ENCODE measurements around the gene RGS1.

The RGS1 gene

DNA sequence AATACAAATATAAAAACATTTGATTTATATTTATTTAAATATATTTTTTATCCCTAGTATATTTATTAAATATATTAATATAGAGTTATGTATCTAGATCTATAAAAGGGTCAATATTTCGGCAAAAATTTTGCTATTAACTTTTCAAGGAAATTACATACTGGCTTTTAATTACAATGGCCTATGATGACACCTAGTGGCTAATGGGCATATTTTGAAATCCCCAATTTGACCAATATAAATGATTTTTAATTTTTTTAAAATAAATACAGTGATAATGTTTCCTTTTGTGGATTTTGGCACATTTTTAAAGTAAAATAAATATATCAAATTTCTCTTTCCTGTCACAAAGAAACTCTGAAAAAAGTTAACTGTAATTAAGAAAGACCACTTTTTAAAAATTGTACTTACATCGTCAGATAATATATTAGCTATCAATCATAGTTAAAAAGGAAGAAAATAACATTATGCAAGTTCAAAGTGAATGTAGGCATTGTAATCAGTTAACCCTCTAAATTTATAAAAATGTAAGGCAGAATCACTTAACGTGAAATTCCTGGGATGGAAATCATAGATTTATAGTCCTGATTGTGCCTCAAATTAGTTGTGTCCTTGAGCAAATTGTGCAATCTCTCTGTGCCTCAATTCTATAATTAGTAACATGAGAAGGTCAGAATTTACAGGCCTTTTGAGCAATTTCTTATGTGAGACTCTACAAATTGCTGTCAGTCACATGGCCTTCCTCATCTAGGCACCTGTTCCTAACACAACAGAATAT is 34.7 kb downstream of the RGS1 start:
- Histone ChIP-seq H3K27ac (ENCODE audit: extremely low read depth, low read depth, low read length) (no peak overlapping the region), H3K36me3 (ENCODE audit: control insufficient read depth in 2 of 2, insufficient read depth in 1 of 2, low read length in 2 of 2) (no peaks in the 10 kb centered on the region), H3K9me3 (ENCODE audit: control insufficient read depth, insufficient read depth, low read depth, low read length) (no peaks in the 10 kb centered on the region), H3K4me3 (ENCODE audit: low read depth, low read length) (no peak overlapping the region), H3K4me1 (ENCODE audit: control insufficient read depth, insufficient read depth, low read length) (no peaks in the 10 kb centered on the region)
- POLR2A ChIA-PET = no interaction called here
- CTCF ChIA-PET = interaction anchor here (0.6 to 1.5 kb wide), 7 partner anchors 14 to 1278 kb away, joined by 3 to 18 read pairs (median 3); no protein-coding TSS in a partner anchor
- TF ChIP-seq, protein P1, sequence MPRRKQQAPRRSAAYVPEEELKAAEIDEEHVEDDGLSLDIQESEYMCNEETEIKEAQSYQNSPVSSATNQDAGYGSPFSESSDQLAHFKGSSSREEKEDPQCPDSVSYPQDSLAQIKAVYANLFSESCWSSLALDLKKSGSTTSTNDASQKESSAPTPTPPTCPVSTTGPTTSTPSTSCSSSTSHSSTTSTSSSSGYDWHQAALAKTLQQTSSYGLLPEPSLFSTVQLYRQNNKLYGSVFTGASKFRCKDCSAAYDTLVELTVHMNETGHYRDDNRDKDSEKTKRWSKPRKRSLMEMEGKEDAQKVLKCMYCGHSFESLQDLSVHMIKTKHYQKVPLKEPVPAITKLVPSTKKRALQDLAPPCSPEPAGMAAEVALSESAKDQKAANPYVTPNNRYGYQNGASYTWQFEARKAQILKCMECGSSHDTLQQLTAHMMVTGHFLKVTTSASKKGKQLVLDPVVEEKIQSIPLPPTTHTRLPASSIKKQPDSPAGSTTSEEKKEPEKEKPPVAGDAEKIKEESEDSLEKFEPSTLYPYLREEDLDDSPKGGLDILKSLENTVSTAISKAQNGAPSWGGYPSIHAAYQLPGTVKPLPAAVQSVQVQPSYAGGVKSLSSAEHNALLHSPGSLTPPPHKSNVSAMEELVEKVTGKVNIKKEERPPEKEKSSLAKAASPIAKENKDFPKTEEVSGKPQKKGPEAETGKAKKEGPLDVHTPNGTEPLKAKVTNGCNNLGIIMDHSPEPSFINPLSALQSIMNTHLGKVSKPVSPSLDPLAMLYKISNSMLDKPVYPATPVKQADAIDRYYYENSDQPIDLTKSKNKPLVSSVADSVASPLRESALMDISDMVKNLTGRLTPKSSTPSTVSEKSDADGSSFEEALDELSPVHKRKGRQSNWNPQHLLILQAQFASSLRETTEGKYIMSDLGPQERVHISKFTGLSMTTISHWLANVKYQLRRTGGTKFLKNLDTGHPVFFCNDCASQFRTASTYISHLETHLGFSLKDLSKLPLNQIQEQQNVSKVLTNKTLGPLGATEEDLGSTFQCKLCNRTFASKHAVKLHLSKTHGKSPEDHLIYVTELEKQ (tag by site-specific recombination; IDR thresholded peaks at IDR 0.05; ENCODE audit: borderline replicate concordance) = no peak
- TF ChIP-seq ZBTB20 (tag by site-specific recombination; IDR thresholded peaks at IDR 0.05) (no peak), ZNF707 (tag by site-specific recombination; IDR thresholded peaks at IDR 0.05) (no peak), ZNF677 (tag by site-specific recombination; IDR thresholded peaks at IDR 0.05) (no peak), ZNF654 (tag by site-specific recombination; IDR thresholded peaks at IDR 0.05; ENCODE audit: low read depth) (peak; percentile 50), HOXA7 (CRISPR knock-in tag; IDR thresholded peaks at IDR 0.05; ENCODE audit: borderline replicate concordance) (no peak), ZNF561 (tag by site-specific recombination; IDR thresholded peaks at IDR 0.05; ENCODE audit: borderline replicate concordance) (no peak), ZNF391 (tag by site-specific recombination; IDR thresholded peaks at IDR 0.05; ENCODE audit: borderline replicate concordance, low read depth) (no peak), SP7 (tag by site-specific recombination; IDR thresholded peaks at IDR 0.05) (peak; percentile 51; the same call in 1 of the 2 replicates), ZNF221 (tag by site-specific recombination; IDR thresholded peaks at IDR 0.05; ENCODE audit: borderline replicate concordance) (no peak)
- TF ChIP-seq, protein P2, sequence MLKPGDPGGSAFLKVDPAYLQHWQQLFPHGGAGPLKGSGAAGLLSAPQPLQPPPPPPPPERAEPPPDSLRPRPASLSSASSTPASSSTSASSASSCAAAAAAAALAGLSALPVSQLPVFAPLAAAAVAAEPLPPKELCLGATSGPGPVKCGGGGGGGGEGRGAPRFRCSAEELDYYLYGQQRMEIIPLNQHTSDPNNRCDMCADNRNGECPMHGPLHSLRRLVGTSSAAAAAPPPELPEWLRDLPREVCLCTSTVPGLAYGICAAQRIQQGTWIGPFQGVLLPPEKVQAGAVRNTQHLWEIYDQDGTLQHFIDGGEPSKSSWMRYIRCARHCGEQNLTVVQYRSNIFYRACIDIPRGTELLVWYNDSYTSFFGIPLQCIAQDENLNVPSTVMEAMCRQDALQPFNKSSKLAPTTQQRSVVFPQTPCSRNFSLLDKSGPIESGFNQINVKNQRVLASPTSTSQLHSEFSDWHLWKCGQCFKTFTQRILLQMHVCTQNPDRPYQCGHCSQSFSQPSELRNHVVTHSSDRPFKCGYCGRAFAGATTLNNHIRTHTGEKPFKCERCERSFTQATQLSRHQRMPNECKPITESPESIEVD (tag by site-specific recombination; IDR thresholded peaks at IDR 0.05) = peak; percentile 35; the same call in 1 of the 2 replicates

DNA sequence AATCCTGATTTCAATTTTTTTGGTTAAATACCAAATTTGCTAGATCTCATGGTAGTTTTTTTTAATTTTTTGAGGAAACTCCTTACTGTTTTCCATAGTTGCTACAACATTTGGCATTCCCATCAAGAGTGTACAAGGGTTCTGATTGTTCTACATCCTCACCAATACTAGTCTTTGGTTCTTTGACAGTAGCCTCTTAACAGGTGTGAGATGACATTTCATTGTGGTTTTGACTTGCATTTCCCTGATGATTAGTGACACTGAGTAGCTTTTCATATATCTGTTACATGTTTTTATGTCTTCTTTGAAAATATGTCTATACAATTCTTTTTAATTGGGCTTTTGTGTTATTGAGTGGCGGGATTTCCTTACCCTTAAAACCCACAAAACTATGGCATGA is 39.5 kb downstream of the RGS1 start:
- ChIA-PET CTCF (no interaction called here), POLR2A (no interaction called here)
- no peak overlapping the region for H3K27ac ChIP-seq (ENCODE audit: extremely low read depth, low read depth, low read length)
- H3K4me1 ChIP-seq (ENCODE audit: control insufficient read depth, insufficient read depth, low read length) = no peaks in the 10 kb centered on the region
- no peaks in the 10 kb centered on the region for H3K9me3 ChIP-seq (ENCODE audit: control insufficient read depth, insufficient read depth, low read depth, low read length)
- H3K4me3 ChIP-seq (ENCODE audit: low read depth, low read length) = no peak overlapping the region
- H3K36me3 ChIP-seq (ENCODE audit: control insufficient read depth in 2 of 2, insufficient read depth in 1 of 2, low read length in 2 of 2) = no peaks in the 10 kb centered on the region
- TF ChIP-seq KLF7 (tag by site-specific recombination; IDR thresholded peaks at IDR 0.05; ENCODE audit: borderline replicate concordance) = no peak
- TF ChIP-seq, protein P3, sequence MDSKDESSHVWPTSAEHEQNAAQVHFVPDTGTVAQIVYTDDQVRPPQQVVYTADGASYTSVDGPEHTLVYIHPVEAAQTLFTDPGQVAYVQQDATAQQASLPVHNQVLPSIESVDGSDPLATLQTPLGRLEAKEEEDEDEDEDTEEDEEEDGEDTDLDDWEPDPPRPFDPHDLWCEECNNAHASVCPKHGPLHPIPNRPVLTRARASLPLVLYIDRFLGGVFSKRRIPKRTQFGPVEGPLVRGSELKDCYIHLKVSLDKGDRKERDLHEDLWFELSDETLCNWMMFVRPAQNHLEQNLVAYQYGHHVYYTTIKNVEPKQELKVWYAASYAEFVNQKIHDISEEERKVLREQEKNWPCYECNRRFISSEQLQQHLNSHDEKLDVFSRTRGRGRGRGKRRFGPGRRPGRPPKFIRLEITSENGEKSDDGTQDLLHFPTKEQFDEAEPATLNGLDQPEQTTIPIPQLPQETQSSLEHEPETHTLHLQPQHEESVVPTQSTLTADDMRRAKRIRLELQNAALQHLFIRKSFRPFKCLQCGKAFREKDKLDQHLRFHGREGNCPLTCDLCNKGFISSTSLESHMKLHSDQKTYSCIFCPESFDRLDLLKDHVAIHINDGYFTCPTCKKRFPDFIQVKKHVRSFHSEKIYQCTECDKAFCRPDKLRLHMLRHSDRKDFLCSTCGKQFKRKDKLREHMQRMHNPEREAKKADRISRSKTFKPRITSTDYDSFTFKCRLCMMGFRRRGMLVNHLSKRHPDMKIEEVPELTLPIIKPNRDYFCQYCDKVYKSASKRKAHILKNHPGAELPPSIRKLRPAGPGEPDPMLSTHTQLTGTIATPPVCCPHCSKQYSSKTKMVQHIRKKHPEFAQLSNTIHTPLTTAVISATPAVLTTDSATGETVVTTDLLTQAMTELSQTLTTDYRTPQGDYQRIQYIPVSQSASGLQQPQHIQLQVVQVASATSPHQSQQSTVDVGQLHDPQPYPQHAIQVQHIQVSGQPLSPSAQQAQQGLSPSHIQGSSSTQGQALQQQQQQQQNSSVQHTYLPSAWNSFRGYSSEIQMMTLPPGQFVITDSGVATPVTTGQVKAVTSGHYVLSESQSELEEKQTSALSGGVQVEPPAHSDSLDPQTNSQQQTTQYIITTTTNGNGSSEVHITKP (tag by site-specific recombination; IDR thresholded peaks at IDR 0.05) = no peak
- TF ChIP-seq KLF8 (tag by site-specific recombination; IDR thresholded peaks at IDR 0.05) = no peak
- no peak for TF ChIP-seq SCRT1 (tag by site-specific recombination; IDR thresholded peaks at IDR 0.05; ENCODE audit: borderline replicate concordance)
- no peak for TF ChIP-seq ZNF660 (tag by site-specific recombination; IDR thresholded peaks at IDR 0.05)
- no peak for TF ChIP-seq ZNF221 (tag by site-specific recombination; IDR thresholded peaks at IDR 0.05; ENCODE audit: borderline replicate concordance)
- no peak for TF ChIP-seq ZNF433 (tag by site-specific recombination; IDR thresholded peaks at IDR 0.05; ENCODE audit: low read depth)
- TF ChIP-seq ZNF48 (tag by site-specific recombination; IDR thresholded peaks at IDR 0.05) = no peak
- TF ChIP-seq, protein P1 (tag by site-specific recombination; IDR thresholded peaks at IDR 0.05; ENCODE audit: borderline replicate concordance) = no peak

Data from HEK293 (cell line).